ENCODE measurements around the gene MAFB. TPM values are rescaled to one million over a fixed set of nuclear protein-coding genes. Genes with fewer than 3 reads are reported as not detected.

The MAFB gene
- total RNA-seq, 1 experiment from 2014 or later = 57.0 TPM

- CTCF ChIA-PET = no interaction called here
- Histone ChIP-seq H3K27ac (ENCODE audit: low read depth, low read length, poor library complexity, severe bottlenecking) (no peak overlapping the region), H3K4me3 (ENCODE audit: low read depth, low read length, poor library complexity, severe bottlenecking) (no peak overlapping the region), H3K36me3 (ENCODE audit: insufficient read depth, low read length, poor library complexity, severe bottlenecking) (no peaks in the 10 kb centered on the region), H3K27me3 (replicated peaks; ENCODE audit: insufficient read depth, low read depth, low read length, poor library complexity) (no peaks in the 10 kb centered on the region), H3K4me1 (ENCODE audit: insufficient read depth, low read length, poor library complexity, severe bottlenecking) (peaks cover 39% of the 10 kb centered on the region), H3K9me3 (ENCODE audit: low read depth, low read length, poor library complexity, severe bottlenecking) (no peaks in the 10 kb centered on the region)
- intact Hi-C loops (cut with micrococcal nuclease; ENCODE audit: unreplicated experiment) = no loop called here
- POLR2A ChIA-PET (ENCODE audit: low non-redundant PET) = no interaction called here
- no TSS peak for BruUV-seq (replicated peaks)
- DNase-seq (ENCODE audit: low spot score) = no peak
- no peak for TF ChIP-seq EZH2 (IDR thresholded peaks at IDR 0.05; ENCODE audit: borderline replicate concordance, low read depth, low read length, poor library complexity, severe bottlenecking)
- no peak for TF ChIP-seq CTCF (conservative IDR thresholded peaks at IDR 0.05; ENCODE audit: low read depth, low read length)
Measured at GRCh38 chr20:40641809-40642208, 47.2 kb downstream of the MAFB start.

GRCh38 chr20:40641202-40641601 is 47.8 kb downstream of the MAFB start:
- CTCF ChIA-PET = no interaction called here

GRCh38 chr20:40640667-40641066 is 48.4 kb downstream of the MAFB start:
- no peak overlapping the region for H3K4me3 ChIP-seq (ENCODE audit: low read depth, low read length, poor library complexity, severe bottlenecking)
- no peaks in the 10 kb centered on the region for H3K9me3 ChIP-seq (ENCODE audit: low read depth, low read length, poor library complexity, severe bottlenecking)
- H3K4me1 ChIP-seq (ENCODE audit: insufficient read depth, low read length, poor library complexity, severe bottlenecking) = peaks cover 28% of the 10 kb centered on the region
- DNase-seq (ENCODE audit: low spot score) = no peak
- intact Hi-C loops (cut with micrococcal nuclease; ENCODE audit: unreplicated experiment) = no loop called here
- no peak overlapping the region for H3K27ac ChIP-seq (ENCODE audit: low read depth, low read length, poor library complexity, severe bottlenecking)
- CTCF ChIA-PET = no interaction called here
- TF ChIP-seq EZH2 (IDR thresholded peaks at IDR 0.05; ENCODE audit: borderline replicate concordance, low read depth, low read length, poor library complexity, severe bottlenecking) (no peak), CTCF (conservative IDR thresholded peaks at IDR 0.05; ENCODE audit: low read depth, low read length) (no peak)
- POLR2A ChIA-PET (ENCODE audit: low non-redundant PET) = no interaction called here
- no peaks in the 10 kb centered on the region for H3K36me3 ChIP-seq (ENCODE audit: insufficient read depth, low read length, poor library complexity, severe bottlenecking)
- H3K27me3 ChIP-seq (replicated peaks; ENCODE audit: insufficient read depth, low read depth, low read length, poor library complexity) = no peaks in the 10 kb centered on the region
- no TSS peak for BruUV-seq (replicated peaks)

More at GRCh38 chr20:40641202-40641601, 47.8 kb downstream of the MAFB start:
- DNase-seq (ENCODE audit: low spot score) = no peak
- H3K9me3 ChIP-seq (ENCODE audit: low read depth, low read length, poor library complexity, severe bottlenecking) = no peaks in the 10 kb centered on the region
- no TSS peak for BruUV-seq (replicated peaks)
- no peaks in the 10 kb centered on the region for H3K36me3 ChIP-seq (ENCODE audit: insufficient read depth, low read length, poor library complexity, severe bottlenecking)
- intact Hi-C loops (cut with micrococcal nuclease; ENCODE audit: unreplicated experiment) = no loop called here
- H3K27ac ChIP-seq (ENCODE audit: low read depth, low read length, poor library complexity, severe bottlenecking) = no peak overlapping the region
- TF ChIP-seq CTCF (conservative IDR thresholded peaks at IDR 0.05; ENCODE audit: low read depth, low read length) (no peak), EZH2 (IDR thresholded peaks at IDR 0.05; ENCODE audit: borderline replicate concordance, low read depth, low read length, poor library complexity, severe bottlenecking) (no peak)
- POLR2A ChIA-PET (ENCODE audit: low non-redundant PET) = no interaction called here
- peaks cover 34% of the 10 kb centered on the region for H3K4me1 ChIP-seq (ENCODE audit: insufficient read depth, low read length, poor library complexity, severe bottlenecking)
- H3K27me3 ChIP-seq (replicated peaks; ENCODE audit: insufficient read depth, low read depth, low read length, poor library complexity) = no peaks in the 10 kb centered on the region
- no peak overlapping the region for H3K4me3 ChIP-seq (ENCODE audit: low read depth, low read length, poor library complexity, severe bottlenecking)

Data from A673 (cell line).